Testis (tissue), 3 donors: Measurements from ENCODE around the gene EPPIN. TPM values are rescaled to one million over a fixed set of nuclear protein-coding genes. Genes with fewer than 3 reads are reported as not detected.

Source experiments
- DNase-seq: peaks from one replicate; pipeline ENCODE4 v3.0.0-alpha.2; 2019
- H3K27ac ChIP-seq, 2 donors: fragments of 200-600 bp; sonication (generic); one replicate each; pipeline ENCODE4 v1.5.1; 2019
- H3K27me3 ChIP-seq: fragments of 200-600 bp; sonication (generic); one replicate; pipeline ENCODE4 v1.5.1; 2019
- H3K36me3 ChIP-seq: fragments of 200-600 bp; sonication (generic); one replicate; pipeline ENCODE4 v1.5.1; 2017; ENCODE audit warnings: low read depth; ENCODE audit errors: missing control alignments
- H3K4me1 ChIP-seq: fragments of 200-600 bp; sonication (generic); one replicate; pipeline ENCODE4 v1.5.1; 2019
- H3K4me3 ChIP-seq, 2 donors: fragments of 200-600 bp; sonication (generic); one replicate each; pipeline ENCODE4 v1.5.1; 2017 to 2019
- H3K9me3 ChIP-seq: fragments of 200-600 bp; sonication (generic); one replicate; pipeline ENCODE4 v1.5.1; 2017
- CTCF ChIP-seq, 3 experiments: fragments of 450-650 bp in 2 of 3; fragments of 200-600 bp in 1 of 3; sonication (generic) in 1 of 3; IDR thresholded peaks; one replicate each; pipeline ENCODE4 v1.5.1; 2016 to 2019; ENCODE audit warnings: antibody characterized with exemption in 3 of 3, mild to moderate bottlenecking in 2 of 3, moderate library complexity in 1 of 3
- POLR2A ChIP-seq: fragments of 450-650 bp; IDR thresholded peaks from one replicate; pipeline ENCODE4 v1.6.1; 2017; ENCODE audit warnings: antibody characterized with exemption, mild to moderate bottlenecking, moderate library complexity
- WGBS, 2 donors: methylation state at CpG; one replicate each; pipeline ENCODE4 v1.1.5; 2018; 5-methylcytosine and 5-hydroxymethylcytosine counted together
- intact Hi-C: fragments of 100-400 bp; cut with DNase I; formaldehyde crosslinking; loops from one replicate; pipeline ENCODE4 v1.15.1; 2023; ENCODE audit warnings: low total_unique reads
- polyA plus RNA-seq: library from polyadenylated mRNA; stranded (reverse); fragments of 350-450 nt; fragmentation: Illumina TruSeq; extraction: RNeasy Lipid Tissue Mini Kit (QIAGEN cat#74804); gene quantifications from one replicate; pipeline ENCODE4 v1.2.3, GENCODE V29; 2014; ENCODE audit warnings: low read depth, low replicate concordance; ENCODE audit not compliant: insufficient read depth
- small RNA-seq, 2 donors: library from RNA; depleted of rRNA; stranded (forward); fragments of <200 nt; gene quantifications; one replicate each; pipeline ENCODE3, GENCODE V24; 2016
- total RNA-seq, 2 donors: library from RNA; depleted of rRNA; stranded (reverse); fragments of >200 nt; gene quantifications; one replicate each; pipeline ENCODE4 v1.2.3, GENCODE V29; 2016

EPPIN gene
- total and polyA plus RNA-seq, 3 donors from 2014 or later: 185 to 251 (median 222) TPM

GRCh38 chr20:45497971-45498494 lies 49.2 kb downstream of the EPPIN start:
- WGBS, 2 donors: 92 to 96% methylated on average over 3 of the region's 3 CpGs
- H3K4me3 ChIP-seq: no peak overlapping the region
- H3K4me1 ChIP-seq: peaks cover 5% of the 10 kb centered on the region
- no peaks in the 10 kb centered on the region for H3K9me3 ChIP-seq
- H3K27ac ChIP-seq: no peak overlapping the region
- TF ChIP-seq POLR2A (no peak), CTCF (IDR thresholded peaks at IDR 0.05) (no peak)
- no peaks in the 10 kb centered on the region for H3K36me3 ChIP-seq
- no peak for DNase-seq
- H3K27me3 ChIP-seq: no peaks in the 10 kb centered on the region
- intact Hi-C loops: no loop called here

GRCh38 chr20:45496166-45496565 lies 51.0 kb downstream of the EPPIN start:
- no peak overlapping the region for H3K4me3 ChIP-seq
- H3K27ac ChIP-seq: no peak overlapping the region
- TF ChIP-seq CTCF (IDR thresholded peaks at IDR 0.05) (no peak), POLR2A (no peak)
- no peaks in the 10 kb centered on the region for H3K36me3 ChIP-seq
- no peak for DNase-seq
- H3K9me3 ChIP-seq: no peaks in the 10 kb centered on the region
- intact Hi-C loops: no loop called here
- 73% methylated on average over 3 of the region's 3 CpGs for WGBS, 2 donors
- no peaks in the 10 kb centered on the region for H3K4me1 ChIP-seq
- H3K27me3 ChIP-seq: no peaks in the 10 kb centered on the region

GRCh38 chr20:45495501-45495941 lies 51.7 kb downstream of the EPPIN start:
- Histone ChIP-seq H3K27me3 (no peaks in the 10 kb centered on the region), H3K4me3 (no peak overlapping the region), H3K9me3 (no peaks in the 10 kb centered on the region), H3K4me1 (no peaks in the 10 kb centered on the region), H3K27ac (no peak overlapping the region), H3K36me3 (no peaks in the 10 kb centered on the region)
- no peak for DNase-seq
- intact Hi-C loops: no loop called here
- WGBS, 2 donors: 82 to 100% methylated on average over 1 of the region's 1 CpG
- no peak for TF ChIP-seq CTCF (IDR thresholded peaks at IDR 0.05)
- TF ChIP-seq POLR2A: no peak

Small RNA genes lying within 50 kb of the gene (small RNA-seq; reads per million reads assigned to genes)
- 0 reads per million in 2 donors for gene AL031663.1
- 0 reads per million in 2 donors for gene HSPD1P21
- 0 reads per million in 2 donors for gene RNA5SP485

Other genes starting within 250 kb of the EPPIN start
- 1 to 10 TPM in 1 of 2 donors, under 1 TPM in 1; 0.43 to 1.1 TPM for gene RBPJL, start 240.6 kb downstream of the EPPIN start, total RNA-seq
- 0.26 TPM for gene RBPJL, start 240.6 kb downstream of the EPPIN start, polyA plus RNA-seq
- 1 to 10 TPM; 2.8 to 3.5 TPM for gene MATN4, start 239.1 kb downstream of the EPPIN start, total RNA-seq
- 1.1 TPM for gene MATN4, start 239.1 kb downstream of the EPPIN start, polyA plus RNA-seq
- 100 to 1,000 TPM; 191 to 234 TPM for gene SDC4, start 199.0 kb downstream of the EPPIN start, total RNA-seq
- gene SDC4, start 199.0 kb downstream of the EPPIN start, polyA plus RNA-seq: 124 TPM
- 10 to 100 TPM; 33.1 to 34.6 TPM for gene SYS1, start 184.2 kb downstream of the EPPIN start, total RNA-seq
- gene SYS1, start 184.2 kb downstream of the EPPIN start, polyA plus RNA-seq: 20.0 TPM
- 10 to 100 TPM in 1 of 2 donors, 1 to 10 TPM in 1; 6.4 to 12.3 TPM for gene TP53TG5, start 169.1 kb downstream of the EPPIN start, total RNA-seq
- 28.2 TPM for gene TP53TG5, start 169.1 kb downstream of the EPPIN start, polyA plus RNA-seq
- gene DBNDD2, start 139.1 kb downstream of the EPPIN start, total RNA-seq: 10 to 100 TPM in 1 of 2 donors, 1 to 10 TPM in 1; 7.9 to 10.0 TPM
- gene DBNDD2, start 139.1 kb downstream of the EPPIN start, polyA plus RNA-seq: 39.3 TPM
- gene PIGT, start 131.3 kb downstream of the EPPIN start, total RNA-seq: 100 to 1,000 TPM; 115 to 140 TPM
- 137 TPM for gene PIGT, start 131.3 kb downstream of the EPPIN start, polyA plus RNA-seq
- gene WFDC2, start 77.6 kb downstream of the EPPIN start, total RNA-seq: 10 to 100 TPM in 1 of 2 donors, 1 to 10 TPM in 1; 6.1 to 32.0 TPM
- gene WFDC2, start 77.6 kb downstream of the EPPIN start, polyA plus RNA-seq: 37.6 TPM
- gene SPINT3, start 31.8 kb downstream of the EPPIN start, total RNA-seq: not detected
- not detected for gene SPINT3, start 31.8 kb downstream of the EPPIN start, polyA plus RNA-seq
- gene WFDC6, start 7.9 kb downstream of the EPPIN start, total RNA-seq: 10 to 100 TPM; 75.6 to 83.3 TPM
- gene WFDC6, start 7.9 kb downstream of the EPPIN start, polyA plus RNA-seq: 24.9 TPM
- gene WFDC8, start 31.9 kb upstream of the EPPIN start, total RNA-seq: not detected
- gene WFDC8, start 31.9 kb upstream of the EPPIN start, polyA plus RNA-seq: not detected
- gene WFDC10A, start 82.3 kb upstream of the EPPIN start, total RNA-seq: not detected
- gene WFDC10A, start 82.3 kb upstream of the EPPIN start, polyA plus RNA-seq: not detected
- not detected for gene WFDC9, start 83.9 kb upstream of the EPPIN start, total RNA-seq
- gene WFDC9, start 83.9 kb upstream of the EPPIN start, polyA plus RNA-seq: not detected
- not detected for gene WFDC11, start 122.8 kb upstream of the EPPIN start, total RNA-seq
- gene WFDC11, start 122.8 kb upstream of the EPPIN start, polyA plus RNA-seq: 1.7 TPM
- not detected for gene WFDC13, start 154.6 kb upstream of the EPPIN start, total RNA-seq
- gene WFDC13, start 154.6 kb upstream of the EPPIN start, polyA plus RNA-seq: not detected
- gene WFDC10B, start 157.6 kb upstream of the EPPIN start, total RNA-seq: 1 to 10 TPM; 1.0 to 1.2 TPM
- 4.3 TPM for gene WFDC10B, start 157.6 kb upstream of the EPPIN start, polyA plus RNA-seq
- gene SPINT4, start 174.9 kb upstream of the EPPIN start, total RNA-seq: not detected
- gene SPINT4, start 174.9 kb upstream of the EPPIN start, polyA plus RNA-seq: not detected
- gene WFDC3, start 244.5 kb upstream of the EPPIN start, total RNA-seq: 10 to 100 TPM; 37.5 to 56.2 TPM
- 99.2 TPM for gene WFDC3, start 244.5 kb upstream of the EPPIN start, polyA plus RNA-seq
- gene DNTTIP1, start 244.6 kb upstream of the EPPIN start, total RNA-seq: 10 to 100 TPM; 38.6 to 49.9 TPM
- 67.2 TPM for gene DNTTIP1, start 244.6 kb upstream of the EPPIN start, polyA plus RNA-seq